Trophoblast cell (in vitro differentiated cells and primary cell): ENCODE results near the gene CCNB1IP1.

Experiments used
- DNase-seq, 2 donors: peaks; one replicate each; pipeline ENCODE4 v3.0.0-alpha.2; 2016
- H2AFZ ChIP-seq: 2 replicates; pipeline ENCODE4 v1.6.1; 2013; ENCODE audit warnings: low read length, moderate library complexity, mild to moderate bottlenecking; ENCODE audit not compliant: insufficient read depth, poor library complexity
- H2AK5ac ChIP-seq: 2 replicates; pipeline ENCODE4 v1.6.1; 2013; ENCODE audit warnings: mild to moderate bottlenecking, low read length
- H2BK120ac ChIP-seq: 2 replicates; pipeline ENCODE4 v1.6.1; 2013; ENCODE audit warnings: low read length, mild to moderate bottlenecking, moderate library complexity; ENCODE audit not compliant: insufficient read depth, poor library complexity
- H2BK12ac ChIP-seq: 2 replicates; pipeline ENCODE4 v1.6.1; 2013; ENCODE audit warnings: mild to moderate bottlenecking, low read length, moderate library complexity
- H2BK5ac ChIP-seq: 2 replicates; pipeline ENCODE4 v1.6.1; 2013; ENCODE audit warnings: low read length, low read depth, moderate library complexity, mild to moderate bottlenecking; ENCODE audit not compliant: poor library complexity
- H3K14ac ChIP-seq: 2 replicates; pipeline ENCODE4 v1.6.1; 2013; ENCODE audit warnings: mild to moderate bottlenecking, low read length
- H3K18ac ChIP-seq: 2 replicates; pipeline ENCODE4 v1.6.1; 2013; ENCODE audit warnings: mild to moderate bottlenecking, low read length
- H3K23ac ChIP-seq: 2 replicates; pipeline ENCODE4 v1.6.1; 2013; ENCODE audit warnings: low read length
- H3K27ac ChIP-seq: 2 replicates; pipeline ENCODE4 v1.5.1; 2013; ENCODE audit warnings: low read depth, mild to moderate bottlenecking, inconsistent platforms, low read length, moderate library complexity
- H3K27me3 ChIP-seq: 2 replicates; pipeline ENCODE4 v1.6.1; 2013; ENCODE audit warnings: inconsistent platforms, mild to moderate bottlenecking, low read length, moderate library complexity; ENCODE audit not compliant: insufficient read depth
- H3K36me3 ChIP-seq, 2 experiments: 1 replicate in 1 of 2; 2 replicates in 1 of 2; pipeline ENCODE4 v1.6.1; 2013; ENCODE audit warnings: low read length in 2 of 2, mild to moderate bottlenecking in 2 of 2, moderate library complexity in 1 of 2; ENCODE audit not compliant: insufficient read depth in 2 of 2, control insufficient read depth in 1 of 2
- H3K4ac ChIP-seq: 2 replicates; pipeline ENCODE4 v1.6.1; 2013; ENCODE audit warnings: low read depth, mild to moderate bottlenecking, low read length, moderate library complexity
- H3K4me1 ChIP-seq, 2 experiments: 1 replicate in 1 of 2; 2 replicates in 1 of 2; pipeline ENCODE4 v1.6.1; 2013; ENCODE audit warnings: low read length in 2 of 2, mild to moderate bottlenecking in 2 of 2, moderate library complexity in 1 of 2; ENCODE audit not compliant: insufficient read depth in 2 of 2, control insufficient read depth in 1 of 2
- H3K4me2 ChIP-seq: 2 replicates; pipeline ENCODE4 v1.6.1; 2013; ENCODE audit warnings: inconsistent platforms, mild to moderate bottlenecking, low read length, moderate library complexity
- H3K4me3 ChIP-seq: 2 replicates; pipeline ENCODE4 v1.5.1; 2013; ENCODE audit warnings: mild to moderate bottlenecking, low read depth, low read length, inconsistent platforms
- H3K79me1 ChIP-seq: one replicate; pipeline ENCODE4 v1.6.1; 2013; ENCODE audit warnings: low read length
- H3K79me2 ChIP-seq: 2 replicates; pipeline ENCODE4 v1.6.1; 2013; ENCODE audit warnings: low read length, mild to moderate bottlenecking; ENCODE audit not compliant: control insufficient read depth, insufficient read depth, poor library complexity
- H3K9ac ChIP-seq: 2 replicates; pipeline ENCODE4 v1.6.1; 2013; ENCODE audit warnings: mild to moderate bottlenecking, low read length
- H3K9me3 ChIP-seq: 2 replicates; pipeline ENCODE4 v1.6.1; 2013; ENCODE audit warnings: low read depth, mild to moderate bottlenecking, control low read depth, inconsistent platforms, low read length; ENCODE audit not compliant: insufficient read depth
- H4K12ac ChIP-seq: 2 replicates; pipeline ENCODE4 v1.6.1; 2013; ENCODE audit warnings: low read depth, mild to moderate bottlenecking, low read length, moderate library complexity
- H4K8ac ChIP-seq: 2 replicates; pipeline ENCODE4 v1.6.1; 2013; ENCODE audit warnings: low read depth, mild to moderate bottlenecking, low read length, moderate library complexity
- H4K91ac ChIP-seq: one replicate; pipeline ENCODE4 v1.6.1; 2013; ENCODE audit warnings: low read depth, mild to moderate bottlenecking, low read length, moderate library complexity
- WGBS: extraction: QIAGEN DNeasy Blood & Tissue Kit; methylation state at CpG from one replicate; pipeline ENCODE4 v1.1.7; 2013; ENCODE audit warnings: missing lambda C conversion rate; ENCODE audit not compliant: insufficient read length, insufficient coverage; ENCODE audit errors: extremely low coverage; 5-methylcytosine and 5-hydroxymethylcytosine counted together

CCNB1IP1 gene

DNA sequence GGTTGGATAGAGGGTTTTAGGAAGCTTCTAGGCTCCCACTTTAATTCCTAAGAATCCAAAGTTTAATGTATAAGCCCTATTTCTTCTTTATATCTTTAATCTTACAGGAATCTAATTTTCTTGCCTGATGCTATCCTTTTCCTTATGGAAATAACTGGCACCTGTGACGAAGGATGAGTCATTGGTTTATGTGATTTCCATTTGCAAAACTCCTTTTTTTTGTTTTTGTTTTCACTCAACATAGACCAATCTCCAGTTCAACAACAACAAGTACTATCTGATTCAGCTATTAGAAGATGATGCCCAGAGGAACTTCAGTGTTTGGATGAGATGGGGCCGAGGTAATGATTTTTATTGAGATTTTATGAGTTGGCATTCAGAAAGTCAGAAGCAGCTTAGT, 17.2 kb upstream of the CCNB1IP1 start:
- no peak overlapping the region for H3K4me2 ChIP-seq
- H3K4me1 ChIP-seq: no peaks in the 10 kb centered on the region
- H3K36me3 ChIP-seq: peaks cover 35 to 51% of the 10 kb centered on the region in 2 experiments
- H3K9ac ChIP-seq: no peak overlapping the region
- H3K27me3 ChIP-seq: no peaks in the 10 kb centered on the region
- no peak overlapping the region for H2AK5ac ChIP-seq
- no peak overlapping the region for H4K91ac ChIP-seq
- H3K18ac ChIP-seq: no peak overlapping the region
- no peak overlapping the region for H2BK120ac ChIP-seq
- no peak overlapping the region for H2BK5ac ChIP-seq
- no peak overlapping the region for H3K27ac ChIP-seq
- no peak overlapping the region for H3K4ac ChIP-seq
- H2BK12ac ChIP-seq: no peak overlapping the region
- no peaks in the 10 kb centered on the region for H3K79me1 ChIP-seq
- WGBS: no CpG with 5 or more reads among the region's 2 CpGs
- no peak overlapping the region for H4K12ac ChIP-seq
- H3K9me3 ChIP-seq: no peaks in the 10 kb centered on the region
- no peak overlapping the region for H4K8ac ChIP-seq
- H3K23ac ChIP-seq: no peak overlapping the region
- no peak overlapping the region for H3K4me3 ChIP-seq
- no peaks in the 10 kb centered on the region for H3K79me2 ChIP-seq
- H2AFZ ChIP-seq: no peak overlapping the region
- H3K14ac ChIP-seq: no peak overlapping the region
- no peak for DNase-seq

DNA sequence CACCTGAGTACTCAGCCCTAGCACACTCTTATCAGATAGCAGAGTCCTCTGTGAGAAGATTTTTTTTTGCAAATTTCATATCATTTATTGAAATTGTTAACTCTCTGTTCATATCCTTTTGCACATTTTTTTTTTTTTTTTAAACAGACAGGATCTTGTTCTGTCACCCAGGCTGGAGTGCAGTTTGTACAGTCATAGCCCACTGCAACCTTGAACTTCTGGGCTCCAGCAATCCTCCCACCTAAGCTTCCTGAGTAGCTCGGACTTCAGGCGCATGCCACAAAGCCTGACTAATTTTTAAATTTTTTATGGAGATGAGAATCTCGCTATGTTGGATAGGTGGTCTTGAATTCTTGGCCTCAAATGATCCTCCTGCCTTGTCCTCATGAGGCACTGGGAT, 14.7 kb upstream of the CCNB1IP1 start:
- H2BK12ac ChIP-seq: no peak overlapping the region
- H3K4me1 ChIP-seq: no peaks in the 10 kb centered on the region
- H2AFZ ChIP-seq: no peak overlapping the region
- peaks cover 24 to 42% of the 10 kb centered on the region in 2 experiments for H3K36me3 ChIP-seq
- H2BK5ac ChIP-seq: no peak overlapping the region
- H3K18ac ChIP-seq: no peak overlapping the region
- H3K79me2 ChIP-seq: no peaks in the 10 kb centered on the region
- no peaks in the 10 kb centered on the region for H3K9me3 ChIP-seq
- WGBS: no CpG with 5 or more reads among the region's 3 CpGs
- no peak overlapping the region for H2AK5ac ChIP-seq
- H3K27ac ChIP-seq: no peak overlapping the region
- no peak overlapping the region for H3K14ac ChIP-seq
- H4K91ac ChIP-seq: no peak overlapping the region
- no peak overlapping the region for H3K4me3 ChIP-seq
- DNase-seq: no peak
- H3K9ac ChIP-seq: no peak overlapping the region
- H3K4ac ChIP-seq: no peak overlapping the region
- no peak overlapping the region for H4K8ac ChIP-seq
- H4K12ac ChIP-seq: no peak overlapping the region
- no peak overlapping the region for H3K23ac ChIP-seq
- H3K79me1 ChIP-seq: peaks cover 3% of the 10 kb centered on the region
- no peaks in the 10 kb centered on the region for H3K27me3 ChIP-seq
- H3K4me2 ChIP-seq: no peak overlapping the region
- no peak overlapping the region for H2BK120ac ChIP-seq

DNA sequence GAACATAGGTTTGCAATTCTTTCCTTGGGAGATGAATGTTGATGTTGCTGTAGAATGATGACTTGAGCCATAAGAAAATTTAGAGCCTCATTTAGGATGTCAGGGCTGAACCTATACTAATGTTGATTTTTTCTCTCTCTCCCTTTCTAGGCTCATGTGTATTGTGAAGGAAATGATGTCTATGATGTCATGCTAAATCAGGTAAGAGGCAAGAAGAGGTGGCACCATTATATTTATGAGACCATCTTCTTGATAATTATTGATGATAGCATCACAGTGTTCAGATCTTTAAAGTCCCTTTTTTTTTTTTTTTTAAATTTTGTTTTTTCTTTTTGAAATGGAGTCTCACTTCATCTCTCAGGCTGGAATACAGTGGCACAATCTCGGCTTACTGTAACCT, 13.6 kb upstream of the CCNB1IP1 start:
- no peak overlapping the region for H4K8ac ChIP-seq
- H3K79me2 ChIP-seq: no peaks in the 10 kb centered on the region
- H3K4me3 ChIP-seq: no peak overlapping the region
- no peak overlapping the region for H2BK120ac ChIP-seq
- H2BK5ac ChIP-seq: no peak overlapping the region
- H3K23ac ChIP-seq: no peak overlapping the region
- H3K4ac ChIP-seq: no peak overlapping the region
- DNase-seq: no peak
- no peaks in the 10 kb centered on the region for H3K9me3 ChIP-seq
- H2AFZ ChIP-seq: no peak overlapping the region
- H3K4me2 ChIP-seq: no peak overlapping the region
- no peaks in the 10 kb centered on the region for H3K4me1 ChIP-seq
- no peaks in the 10 kb centered on the region for H3K27me3 ChIP-seq
- no peak overlapping the region for H3K14ac ChIP-seq
- no peak overlapping the region for H3K18ac ChIP-seq
- H4K12ac ChIP-seq: no peak overlapping the region
- peaks cover 20 to 35% of the 10 kb centered on the region in 2 experiments for H3K36me3 ChIP-seq
- WGBS: no CpG with 5 or more reads among the region's 1 CpG
- no peak overlapping the region for H2AK5ac ChIP-seq
- H4K91ac ChIP-seq: no peak overlapping the region
- H3K9ac ChIP-seq: no peak overlapping the region
- H3K27ac ChIP-seq: no peak overlapping the region
- H2BK12ac ChIP-seq: no peak overlapping the region
- peaks cover 5% of the 10 kb centered on the region for H3K79me1 ChIP-seq

DNA sequence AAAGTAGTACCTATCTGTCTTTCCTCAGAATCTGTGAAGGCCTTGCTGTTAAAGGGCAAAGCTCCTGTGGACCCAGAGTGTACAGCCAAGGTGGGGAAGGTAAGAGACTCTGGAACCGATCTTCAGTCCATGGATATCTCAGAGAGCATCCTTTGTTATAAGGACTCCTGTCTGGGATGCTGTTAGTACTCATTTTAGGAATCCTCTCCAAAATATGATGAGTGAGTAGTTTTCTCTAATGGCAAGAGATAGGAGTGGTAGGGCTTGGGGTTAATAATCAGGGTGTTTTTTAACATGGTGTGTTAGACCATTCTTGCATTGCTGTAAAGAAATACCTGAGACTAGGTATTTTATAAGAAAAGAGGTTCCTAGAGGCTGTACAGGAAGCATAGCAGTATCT, 12.3 kb upstream of the CCNB1IP1 start:
- no peaks in the 10 kb centered on the region for H3K79me2 ChIP-seq
- peaks cover 5% of the 10 kb centered on the region for H3K79me1 ChIP-seq
- H3K9ac ChIP-seq: no peak overlapping the region
- no peak for DNase-seq
- no peak overlapping the region for H2BK12ac ChIP-seq
- H3K4me2 ChIP-seq: no peak overlapping the region
- no peak overlapping the region for H2AFZ ChIP-seq
- no peak overlapping the region for H3K18ac ChIP-seq
- H2BK5ac ChIP-seq: no peak overlapping the region
- no peaks in the 10 kb centered on the region for H3K4me1 ChIP-seq
- H3K4me3 ChIP-seq: no peak overlapping the region
- H3K9me3 ChIP-seq: no peaks in the 10 kb centered on the region
- no peak overlapping the region for H2BK120ac ChIP-seq
- no peak overlapping the region for H3K23ac ChIP-seq
- no CpG with 5 or more reads among the region's 1 CpG for WGBS
- H3K27ac ChIP-seq: no peak overlapping the region
- H3K27me3 ChIP-seq: no peaks in the 10 kb centered on the region
- no peak overlapping the region for H4K91ac ChIP-seq
- no peak overlapping the region for H4K8ac ChIP-seq
- no peak overlapping the region for H4K12ac ChIP-seq
- no peak overlapping the region for H3K4ac ChIP-seq
- H3K14ac ChIP-seq: no peak overlapping the region
- H3K36me3 ChIP-seq: peaks cover 18 to 30% of the 10 kb centered on the region in 2 experiments
- H2AK5ac ChIP-seq: no peak overlapping the region
